HEK293 (cell line): ENCODE data around the gene ADAMTS9.

Experiments
- CTCF ChIA-PET: fragments of 350-600 bp; formaldehyde crosslinking; extraction: SDS; loops from one replicate; lab custom pipeline; 2021; ENCODE audit warnings: antibody characterized with exemption; lab: Yijun Ruan, JAX
- POLR2A ChIA-PET: fragments of 300-600 bp; formaldehyde crosslinking; extraction: SDS; loops from one replicate; lab custom pipeline; 2020; ENCODE audit warnings: antibody characterized with exemption, inconsistent platforms; lab: Yijun Ruan, JAX
- H3K27ac ChIP-seq: fragments of 200-500 bp; sonication (Bioruptor generic); 2 replicates; pipeline ENCODE4 v1.5.1; 2014; ENCODE audit warnings: low read depth, low read length, control low read depth, inconsistent platforms; ENCODE audit errors: extremely low read depth
- H3K36me3 ChIP-seq, 2 experiments: fragments of 200-500 bp in 1 of 2; sonication (Bioruptor generic) in 1 of 2; 1 replicate in 1 of 2; 2 replicates in 1 of 2; pipeline ENCODE4 v1.5.1; 2014 to 2017; ENCODE audit warnings: inconsistent platforms in 2 of 2, low read length in 2 of 2; ENCODE audit not compliant: control insufficient read depth in 2 of 2, insufficient read depth in 1 of 2
- H3K4me1 ChIP-seq: fragments of 200-500 bp; sonication (Bioruptor generic); 2 replicates; pipeline ENCODE4 v1.5.1; 2014; ENCODE audit warnings: mild to moderate bottlenecking, low read length, inconsistent platforms; ENCODE audit not compliant: control insufficient read depth, insufficient read depth
- H3K4me3 ChIP-seq: 2 replicates; pipeline ENCODE4 v1.5.1; 2011; ENCODE audit warnings: low read depth, mild to moderate bottlenecking, control low read depth, low read length, moderate library complexity
- H3K9me3 ChIP-seq: fragments of 200-500 bp; sonication (Bioruptor generic); 2 replicates; pipeline ENCODE4 v1.5.1; 2014; ENCODE audit warnings: low read depth, low read length, inconsistent platforms; ENCODE audit not compliant: control insufficient read depth, insufficient read depth
- GLI4 ChIP-seq: fragments of 450-650 bp; formaldehyde crosslinking; IDR thresholded peaks from 2 replicates; pipeline ENCODE4 v1.5.1; 2016; ENCODE audit warnings: missing biosample characterization, missing genetic modification characterization
- GLIS2 ChIP-seq: fragments of 450-650 bp; formaldehyde crosslinking; IDR thresholded peaks from 2 replicates; pipeline ENCODE4 v1.5.1; 2016; ENCODE audit warnings: missing biosample characterization, missing genetic modification characterization
- SCRT1 ChIP-seq: fragments of 450-650 bp; formaldehyde crosslinking; IDR thresholded peaks from 2 replicates; pipeline ENCODE4 v1.5.1; 2016; ENCODE audit warnings: missing biosample characterization, missing genetic modification characterization, borderline replicate concordance
- SCRT2 ChIP-seq: fragments of 450-650 bp; formaldehyde crosslinking; IDR thresholded peaks from 2 replicates; pipeline ENCODE4 v1.5.1; 2016; ENCODE audit warnings: missing biosample characterization, missing genetic modification characterization
- WT1 ChIP-seq: fragments of 450-650 bp; formaldehyde crosslinking; IDR thresholded peaks from 2 replicates; pipeline ENCODE4 v1.5.1; 2016; ENCODE audit warnings: missing biosample characterization, missing genetic modification characterization
- ZFP3 ChIP-seq: fragments of 450-650 bp; formaldehyde crosslinking; IDR thresholded peaks from 2 replicates; pipeline ENCODE4 v1.5.1; 2016; ENCODE audit warnings: low read depth, missing biosample characterization, missing genetic modification characterization
- ZIC2 ChIP-seq: fragments of 450-650 bp; formaldehyde crosslinking; IDR thresholded peaks from 2 replicates; pipeline ENCODE4 v1.5.1; 2016; ENCODE audit warnings: missing biosample characterization, missing genetic modification characterization
- ZNF175 ChIP-seq: fragments of 450-650 bp; formaldehyde crosslinking; IDR thresholded peaks from 2 replicates; pipeline ENCODE4 v1.5.1; 2016; ENCODE audit warnings: missing biosample characterization, missing genetic modification characterization
- ZNF184 ChIP-seq: fragments of 450-650 bp; IDR thresholded peaks from 2 replicates; pipeline ENCODE4 v1.5.1; 2018; ENCODE audit warnings: missing biosample characterization, mild to moderate bottlenecking, missing genetic modification characterization
- ZNF266 ChIP-seq: fragments of 450-650 bp; formaldehyde crosslinking; IDR thresholded peaks from 2 replicates; pipeline ENCODE4 v1.5.1; 2016; ENCODE audit warnings: missing biosample characterization, missing genetic modification characterization, low read depth
- ZNF501 ChIP-seq: fragments of 450-650 bp; formaldehyde crosslinking; IDR thresholded peaks from 2 replicates; pipeline ENCODE4 v1.5.1; 2016; ENCODE audit warnings: missing biosample characterization, missing genetic modification characterization
- ZNF521 ChIP-seq: fragments of 450-650 bp; formaldehyde crosslinking; IDR thresholded peaks from 2 replicates; pipeline ENCODE4 v1.5.1; 2017; ENCODE audit warnings: missing biosample characterization, mild to moderate bottlenecking, missing genetic modification characterization
- TF ChIP-seq, protein P1 (sequence below): fragments of 450-650 bp; formaldehyde crosslinking; IDR thresholded peaks from 2 replicates; pipeline ENCODE4 v1.5.1; 2016; ENCODE audit warnings: missing biosample characterization, missing genetic modification characterization, borderline replicate concordance
- TF ChIP-seq, protein P2 (sequence below): fragments of 450-650 bp; formaldehyde crosslinking; IDR thresholded peaks from 2 replicates; pipeline ENCODE4 v1.5.1; 2016; ENCODE audit warnings: missing biosample characterization, missing genetic modification characterization, low read depth
- TF ChIP-seq, protein P3 (sequence below): fragments of 450-650 bp; formaldehyde crosslinking; IDR thresholded peaks from 2 replicates; pipeline ENCODE4 v1.5.1; 2016; ENCODE audit warnings: missing biosample characterization, missing genetic modification characterization
- TF ChIP-seq, protein P4 (sequence below): fragments of 450-650 bp; formaldehyde crosslinking; IDR thresholded peaks from 2 replicates; pipeline ENCODE4 v1.5.1; 2016; ENCODE audit warnings: missing biosample characterization, missing genetic modification characterization

The ADAMTS9 gene

DNA sequence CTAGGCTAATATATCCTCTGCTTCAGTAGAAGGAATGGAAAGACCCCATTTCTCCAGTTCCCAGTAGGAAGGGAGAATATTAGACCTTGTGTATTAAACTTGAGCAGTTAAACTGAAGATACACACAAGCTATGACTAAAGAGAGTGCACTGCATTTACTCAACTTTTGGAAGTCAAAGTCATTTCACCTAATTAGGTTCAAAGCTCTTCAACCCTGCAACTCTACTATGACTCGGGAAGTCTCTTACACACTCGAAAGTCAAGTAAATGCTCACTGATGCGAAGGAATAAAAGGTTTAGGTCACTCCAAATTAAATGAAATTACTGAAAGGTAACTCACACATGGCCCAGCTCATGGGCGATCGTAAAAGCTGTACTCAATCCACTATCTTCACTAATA, 33.8 kb downstream of the ADAMTS9 start:
- no peak overlapping the region for H3K27ac ChIP-seq
- TF ChIP-seq, protein P1, sequence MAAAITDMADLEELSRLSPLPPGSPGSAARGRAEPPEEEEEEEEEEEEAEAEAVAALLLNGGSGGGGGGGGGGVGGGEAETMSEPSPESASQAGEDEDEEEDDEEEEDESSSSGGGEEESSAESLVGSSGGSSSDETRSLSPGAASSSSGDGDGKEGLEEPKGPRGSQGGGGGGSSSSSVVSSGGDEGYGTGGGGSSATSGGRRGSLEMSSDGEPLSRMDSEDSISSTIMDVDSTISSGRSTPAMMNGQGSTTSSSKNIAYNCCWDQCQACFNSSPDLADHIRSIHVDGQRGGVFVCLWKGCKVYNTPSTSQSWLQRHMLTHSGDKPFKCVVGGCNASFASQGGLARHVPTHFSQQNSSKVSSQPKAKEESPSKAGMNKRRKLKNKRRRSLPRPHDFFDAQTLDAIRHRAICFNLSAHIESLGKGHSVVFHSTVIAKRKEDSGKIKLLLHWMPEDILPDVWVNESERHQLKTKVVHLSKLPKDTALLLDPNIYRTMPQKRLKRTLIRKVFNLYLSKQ (tag by site-specific recombination): no peak
- TF ChIP-seq ZNF501: no peak
- no peak for TF ChIP-seq ZNF184 (tag by site-specific recombination)
- TF ChIP-seq, protein P2, sequence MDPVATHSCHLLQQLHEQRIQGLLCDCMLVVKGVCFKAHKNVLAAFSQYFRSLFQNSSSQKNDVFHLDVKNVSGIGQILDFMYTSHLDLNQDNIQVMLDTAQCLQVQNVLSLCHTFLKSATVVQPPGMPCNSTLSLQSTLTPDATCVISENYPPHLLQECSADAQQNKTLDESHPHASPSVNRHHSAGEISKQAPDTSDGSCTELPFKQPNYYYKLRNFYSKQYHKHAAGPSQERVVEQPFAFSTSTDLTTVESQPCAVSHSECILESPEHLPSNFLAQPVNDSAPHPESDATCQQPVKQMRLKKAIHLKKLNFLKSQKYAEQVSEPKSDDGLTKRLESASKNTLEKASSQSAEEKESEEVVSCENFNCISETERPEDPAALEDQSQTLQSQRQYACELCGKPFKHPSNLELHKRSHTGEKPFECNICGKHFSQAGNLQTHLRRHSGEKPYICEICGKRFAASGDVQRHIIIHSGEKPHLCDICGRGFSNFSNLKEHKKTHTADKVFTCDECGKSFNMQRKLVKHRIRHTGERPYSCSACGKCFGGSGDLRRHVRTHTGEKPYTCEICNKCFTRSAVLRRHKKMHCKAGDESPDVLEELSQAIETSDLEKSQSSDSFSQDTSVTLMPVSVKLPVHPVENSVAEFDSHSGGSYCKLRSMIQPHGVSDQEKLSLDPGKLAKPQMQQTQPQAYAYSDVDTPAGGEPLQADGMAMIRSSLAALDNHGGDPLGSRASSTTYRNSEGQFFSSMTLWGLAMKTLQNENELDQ: no peak
- TF ChIP-seq ZNF521 (tag by site-specific recombination): no peak
- CTCF ChIA-PET: no interaction called here
- H3K36me3 ChIP-seq: no peaks in the 10 kb centered on the region
- no peaks in the 10 kb centered on the region for H3K9me3 ChIP-seq
- peaks cover 8% of the 10 kb centered on the region for H3K4me1 ChIP-seq
- POLR2A ChIA-PET: no interaction called here
- H3K4me3 ChIP-seq: no peak overlapping the region

GRCh38 chr3:64653101-64653500, 34.7 kb downstream of the ADAMTS9 start:
- Histone ChIP-seq H3K9me3 (no peaks in the 10 kb centered on the region), H3K4me3 (no peak overlapping the region), H3K27ac (no peak overlapping the region), H3K4me1 (peaks cover 8% of the 10 kb centered on the region), H3K36me3 (no peaks in the 10 kb centered on the region)
- TF ChIP-seq ZFP3 (tag by site-specific recombination) (no peak), ZIC2 (tag by site-specific recombination) (no peak), SCRT1 (tag by site-specific recombination) (no peak), SCRT2 (tag by site-specific recombination) (no peak), GLIS2 (tag by site-specific recombination) (no peak), GLI4 (no peak), WT1 (no peak), ZNF266 (no peak), ZNF175 (tag by site-specific recombination) (no peak)
- TF ChIP-seq, protein P3, sequence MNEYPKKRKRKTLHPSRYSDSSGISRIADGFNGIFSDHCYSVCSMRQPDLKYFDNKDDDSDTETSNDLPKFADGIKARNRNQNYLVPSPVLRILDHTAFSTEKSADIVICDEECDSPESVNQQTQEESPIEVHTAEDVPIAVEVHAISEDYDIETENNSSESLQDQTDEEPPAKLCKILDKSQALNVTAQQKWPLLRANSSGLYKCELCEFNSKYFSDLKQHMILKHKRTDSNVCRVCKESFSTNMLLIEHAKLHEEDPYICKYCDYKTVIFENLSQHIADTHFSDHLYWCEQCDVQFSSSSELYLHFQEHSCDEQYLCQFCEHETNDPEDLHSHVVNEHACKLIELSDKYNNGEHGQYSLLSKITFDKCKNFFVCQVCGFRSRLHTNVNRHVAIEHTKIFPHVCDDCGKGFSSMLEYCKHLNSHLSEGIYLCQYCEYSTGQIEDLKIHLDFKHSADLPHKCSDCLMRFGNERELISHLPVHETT (tag by site-specific recombination): no peak
- TF ChIP-seq, protein P1 (tag by site-specific recombination): no peak
- TF ChIP-seq, protein P4, sequence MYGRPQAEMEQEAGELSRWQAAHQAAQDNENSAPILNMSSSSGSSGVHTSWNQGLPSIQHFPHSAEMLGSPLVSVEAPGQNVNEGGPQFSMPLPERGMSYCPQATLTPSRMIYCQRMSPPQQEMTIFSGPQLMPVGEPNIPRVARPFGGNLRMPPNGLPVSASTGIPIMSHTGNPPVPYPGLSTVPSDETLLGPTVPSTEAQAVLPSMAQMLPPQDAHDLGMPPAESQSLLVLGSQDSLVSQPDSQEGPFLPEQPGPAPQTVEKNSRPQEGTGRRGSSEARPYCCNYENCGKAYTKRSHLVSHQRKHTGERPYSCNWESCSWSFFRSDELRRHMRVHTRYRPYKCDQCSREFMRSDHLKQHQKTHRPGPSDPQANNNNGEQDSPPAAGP (tag by site-specific recombination): no peak
- CTCF ChIA-PET: no interaction called here
- POLR2A ChIA-PET: no interaction called here
